Keratinocyte (primary cell): ENCODE measurements around the gene FOXP3.

Experiments
- EZH2 ChIP-seq: IDR thresholded peaks from one replicate; pipeline ENCODE4 v1.6.1; 2012; ENCODE audit warnings: inconsistent platforms, mild to moderate bottlenecking, low read length, moderate library complexity
- TF ChIP-seq, protein P1 (sequence below), 3 experiments: IDR thresholded peaks in 1 of 3; conservative IDR thresholded peaks in 1 of 3; optimal IDR thresholded peaks in 1 of 3; 2 replicates in 2 of 3; 3 replicates in 1 of 3; pipeline versions ENCODE3 to v1.5.1; 2011; ENCODE audit warnings: low read length in 3 of 3, mild to moderate bottlenecking in 3 of 3, moderate library complexity in 2 of 3, control low read depth in 1 of 3, inconsistent platforms in 1 of 3; ENCODE audit not compliant: insufficient read depth in 2 of 3; ENCODE audit errors: extremely low read depth in 1 of 3

DNA sequence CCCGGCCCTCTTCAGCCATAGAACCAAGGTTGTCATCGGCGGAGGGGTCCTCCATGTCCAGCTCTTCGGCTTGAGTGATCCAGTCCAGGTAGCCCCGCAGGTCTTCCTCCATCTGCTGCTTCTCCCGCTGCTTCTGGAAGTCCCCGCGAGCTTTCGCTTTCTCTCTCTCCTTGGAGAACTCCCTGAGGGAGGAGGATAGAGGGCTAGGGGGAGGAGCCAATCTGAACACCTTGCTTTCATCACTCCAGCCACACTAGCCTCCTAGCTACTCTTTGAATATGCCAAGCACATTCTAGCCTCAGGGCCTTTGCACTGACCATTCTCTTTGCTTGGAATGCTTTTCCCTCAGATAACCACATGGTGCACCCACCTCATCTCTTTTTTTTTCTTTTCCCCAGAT lies 37.6 kb downstream of the FOXP3 start:
- TF ChIP-seq, protein P1, sequence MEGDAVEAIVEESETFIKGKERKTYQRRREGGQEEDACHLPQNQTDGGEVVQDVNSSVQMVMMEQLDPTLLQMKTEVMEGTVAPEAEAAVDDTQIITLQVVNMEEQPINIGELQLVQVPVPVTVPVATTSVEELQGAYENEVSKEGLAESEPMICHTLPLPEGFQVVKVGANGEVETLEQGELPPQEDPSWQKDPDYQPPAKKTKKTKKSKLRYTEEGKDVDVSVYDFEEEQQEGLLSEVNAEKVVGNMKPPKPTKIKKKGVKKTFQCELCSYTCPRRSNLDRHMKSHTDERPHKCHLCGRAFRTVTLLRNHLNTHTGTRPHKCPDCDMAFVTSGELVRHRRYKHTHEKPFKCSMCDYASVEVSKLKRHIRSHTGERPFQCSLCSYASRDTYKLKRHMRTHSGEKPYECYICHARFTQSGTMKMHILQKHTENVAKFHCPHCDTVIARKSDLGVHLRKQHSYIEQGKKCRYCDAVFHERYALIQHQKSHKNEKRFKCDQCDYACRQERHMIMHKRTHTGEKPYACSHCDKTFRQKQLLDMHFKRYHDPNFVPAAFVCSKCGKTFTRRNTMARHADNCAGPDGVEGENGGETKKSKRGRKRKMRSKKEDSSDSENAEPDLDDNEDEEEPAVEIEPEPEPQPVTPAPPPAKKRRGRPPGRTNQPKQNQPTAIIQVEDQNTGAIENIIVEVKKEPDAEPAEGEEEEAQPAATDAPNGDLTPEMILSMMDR (optimal IDR thresholded peaks at IDR 0.05 in 1 of 3, IDR thresholded peaks at IDR 0.05 in 1 of 3, conservative IDR thresholded peaks at IDR 0.05 in 1 of 3; ENCODE audit: extremely low read depth in 1 of 3, insufficient read depth in 2 of 3, low read length in 3 of 3): no peak
- TF ChIP-seq EZH2: no peak
